ENCODE measurements around the gene PPP1R10.

PPP1R10 gene

GRCh38 chr6:30618270-30618797, 1.3 kb upstream of the PPP1R10 start:
- peak; percentile 11 for DNase-seq

GRCh38 chr6:30617565-30618269, 674 bp upstream of the PPP1R10 start, which contains the start of gene MRPS18B:
TSS of gene MRPS18B (plus strand) at chr6:30617840. CDS start at chr6:30617866, 26 bp downstream.
- peak; percentile 98 for DNase-seq

DNA sequence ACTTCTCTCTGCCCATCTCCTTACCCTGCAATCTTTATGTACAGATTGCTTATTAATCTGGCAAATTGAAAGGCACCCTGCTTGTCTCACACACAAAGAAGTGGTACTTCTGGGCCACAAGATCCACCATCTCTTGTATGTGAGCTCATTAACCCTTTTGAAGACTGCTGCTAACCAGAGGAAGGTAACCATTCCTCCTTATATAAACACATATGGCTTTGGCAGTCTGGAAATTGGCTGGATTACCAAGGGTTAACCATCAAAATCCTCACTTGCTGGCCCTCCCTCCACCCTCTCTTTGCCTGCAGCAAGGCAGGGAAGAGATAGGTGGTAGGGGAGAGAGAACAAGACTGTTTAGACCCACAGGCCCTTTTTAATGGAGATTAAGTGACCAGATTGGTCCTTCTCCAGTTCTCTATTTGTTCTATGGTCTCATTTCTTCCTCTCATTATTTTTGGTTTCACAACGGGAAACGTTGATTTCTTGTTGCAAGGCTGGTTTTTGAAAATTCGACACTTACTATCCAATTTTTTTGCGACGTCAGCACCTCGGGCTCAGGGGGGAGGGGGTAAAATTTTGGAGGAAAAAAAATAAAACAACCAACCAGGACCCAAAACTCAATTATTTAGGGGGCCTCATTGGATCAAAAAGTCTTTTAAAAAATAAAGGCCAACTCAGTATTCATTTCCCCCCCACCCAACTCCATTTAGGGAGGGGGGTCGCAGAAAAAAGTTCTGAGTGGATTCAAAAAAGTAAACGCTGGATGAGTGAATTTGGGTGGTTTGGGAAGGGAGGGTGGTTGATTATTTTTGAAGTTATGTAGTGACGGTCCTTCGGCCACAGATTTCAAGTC, 859 bp downstream of the PPP1R10 start:
- DNase-seq = peak; percentile 37

- DNase-seq = peak; percentile 96
Measured at GRCh38 chr6:30615219-30615957, 1.7 kb downstream of the PPP1R10 start.

GRCh38 chr6:30614843-30615218, 2.2 kb downstream of the PPP1R10 start:
- peak; percentile 99 for DNase-seq

DNA sequence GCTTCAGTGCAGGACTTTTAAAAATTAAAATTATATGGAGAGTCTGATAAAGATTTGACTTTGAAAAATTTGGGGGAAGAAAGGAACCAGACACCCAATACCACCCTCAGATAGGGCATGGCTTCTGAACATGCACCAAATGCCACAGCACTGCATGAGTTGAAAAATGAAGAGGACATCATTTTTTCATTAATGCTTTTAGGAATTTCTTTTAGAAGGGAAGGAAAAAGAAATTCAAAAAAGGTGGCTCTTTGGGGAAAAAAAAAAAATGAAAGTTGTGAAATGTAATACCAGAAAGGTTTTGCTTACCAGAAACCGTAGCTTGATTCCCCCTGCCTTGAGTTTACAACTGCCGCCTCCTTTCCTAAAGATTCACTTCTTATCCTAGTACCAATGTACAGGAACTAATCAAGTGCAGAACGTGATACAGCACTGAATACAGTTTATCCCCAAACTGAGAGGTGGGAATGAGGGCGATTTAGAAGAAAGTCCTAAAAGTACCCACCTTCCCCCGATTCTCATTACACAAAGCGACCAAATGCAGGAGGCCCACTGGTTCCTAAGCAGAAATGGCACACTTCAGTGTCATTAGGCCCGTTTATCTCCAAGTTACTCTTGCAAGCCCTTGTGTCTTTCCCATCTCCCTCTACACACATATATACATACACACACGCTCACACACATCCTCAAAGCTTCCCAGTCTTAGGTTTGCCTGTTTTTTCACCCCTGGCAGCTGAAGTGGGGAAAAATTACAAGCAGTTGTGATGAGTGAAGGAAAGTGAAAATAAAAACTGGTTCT, 2.8 kb downstream of the PPP1R10 start:
- no peak for DNase-seq

- DNase-seq = peak; percentile 10
Measured at GRCh38 chr6:30613251-30614043, 3.6 kb downstream of the PPP1R10 start.

- DNase-seq = peak; percentile 47
Measured at GRCh38 chr6:30612687-30613248, 4.3 kb downstream of the PPP1R10 start.

- DNase-seq = peak; percentile 28
Measured at GRCh38 chr6:30612213-30612612, 4.8 kb downstream of the PPP1R10 start.

- DNase-seq = no peak
Measured at GRCh38 chr6:30611856-30612194, 5.2 kb downstream of the PPP1R10 start.

- DNase-seq = no peak
Measured at GRCh38 chr6:30611150-30611855, 5.7 kb downstream of the PPP1R10 start.

- DNase-seq = no peak
Measured at GRCh38 chr6:30610065-30610464, 7.0 kb downstream of the PPP1R10 start.

- no peak for DNase-seq
Measured at GRCh38 chr6:30603961-30604360, 13.1 kb downstream of the PPP1R10 start.

DNA sequence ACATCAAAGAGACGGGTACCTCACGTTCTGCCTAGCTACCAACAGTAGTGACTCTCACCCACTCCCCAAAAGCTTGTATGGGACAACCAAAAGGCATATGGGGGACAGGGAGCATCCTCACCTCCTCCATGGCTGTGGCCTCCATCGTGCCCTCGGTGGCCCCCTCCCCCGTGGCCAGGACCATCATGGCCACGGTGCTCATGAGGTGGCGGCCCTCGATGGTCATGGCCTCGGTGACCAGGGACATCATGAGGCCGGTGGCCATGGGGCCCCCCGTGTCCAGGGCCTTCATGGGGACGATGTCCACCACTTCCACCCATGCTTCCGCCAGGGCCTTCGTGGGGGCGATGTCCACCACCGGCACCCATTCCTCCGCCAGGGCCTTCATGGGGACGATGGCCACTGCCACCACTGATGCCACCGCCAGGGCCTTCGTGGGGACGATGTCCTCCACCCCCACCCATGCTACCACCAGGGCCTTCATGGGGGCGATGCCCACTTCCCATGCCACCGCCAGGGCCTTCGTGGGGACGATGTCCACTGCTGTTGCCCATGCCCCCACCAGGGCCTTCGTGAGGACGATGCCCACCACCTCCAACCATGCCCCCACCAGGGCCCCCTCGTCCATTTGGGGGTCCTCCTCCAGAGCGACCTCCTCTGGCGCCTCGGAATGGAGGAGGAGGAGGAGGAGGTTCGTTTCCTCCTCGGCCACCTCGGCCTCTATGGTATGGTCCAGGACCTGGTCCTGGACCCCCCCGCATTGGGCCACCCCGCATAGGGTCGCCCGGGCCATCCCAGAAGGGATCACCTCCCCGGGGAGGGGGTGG, 15.0 kb downstream of the PPP1R10 start:
- DNase-seq = no peak

DNA sequence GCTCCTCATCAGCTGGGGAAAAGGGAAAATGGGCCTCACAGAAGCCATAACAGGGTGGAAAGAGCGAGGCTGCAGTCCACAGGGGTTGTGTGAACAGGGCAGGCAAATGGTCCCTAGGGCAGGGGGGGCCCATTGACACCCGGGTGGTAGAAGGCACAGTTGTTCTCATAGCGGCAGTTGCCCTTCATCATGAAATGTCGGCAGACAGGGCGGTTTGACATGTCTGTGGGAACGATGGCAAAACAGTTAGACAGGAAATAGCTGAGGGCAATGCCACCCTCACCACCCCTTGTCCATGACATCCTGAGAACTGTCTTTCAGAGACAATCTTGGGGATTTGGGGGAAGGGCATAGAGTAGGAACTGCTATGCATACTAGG, 15.6 kb downstream of the PPP1R10 start:
- no peak for DNase-seq

GRCh38 chr6:30600451-30600961, 16.5 kb downstream of the PPP1R10 start:
- no peak for DNase-seq

DNA sequence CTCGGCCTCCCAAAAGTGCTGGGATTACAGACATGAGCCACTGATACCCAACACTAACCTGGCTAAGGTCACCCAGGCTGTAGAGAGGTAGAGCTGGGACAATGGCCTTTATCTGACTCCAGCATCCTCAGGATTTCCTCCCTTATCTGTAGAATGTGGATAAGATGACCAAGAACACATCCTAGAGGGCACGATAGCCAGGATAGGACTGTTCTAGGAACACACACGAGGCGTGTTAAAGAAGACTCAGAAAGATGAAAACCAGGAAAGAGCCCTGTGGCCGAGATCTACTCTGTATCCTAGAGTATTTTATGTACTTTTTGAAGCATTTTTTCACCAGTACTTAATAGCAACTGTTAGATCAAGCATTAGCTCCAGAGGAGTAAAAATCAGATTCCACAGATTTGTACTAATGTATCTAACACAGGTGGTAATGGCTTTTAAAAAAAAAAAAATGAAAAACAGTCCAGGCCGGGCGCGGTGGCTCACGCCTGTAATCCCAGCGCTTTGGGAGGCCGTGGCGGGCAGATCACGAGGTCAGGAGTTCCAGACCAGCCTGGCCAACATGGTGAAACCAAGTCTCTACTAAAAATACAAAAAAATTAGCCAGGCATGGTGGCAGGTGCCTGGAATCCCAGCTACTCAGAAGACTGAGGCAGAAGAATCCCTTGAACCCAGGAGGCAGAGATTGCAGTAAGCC, 17.3 kb downstream of the PPP1R10 start:
- no peak for DNase-seq

GRCh38 chr6:30598912-30599624, 18.0 kb downstream of the PPP1R10 start:
- DNase-seq = no peak
